LoVo (cell line): ENCODE data around the gene SEMG2.

Experiments used
- DNase-seq: peaks from one replicate; pipeline ENCODE4 v3.0.0-alpha.2; 2016; ENCODE audit warnings: low spot score

The SEMG2 gene

GRCh38 chr20:45221076-45221475 is at the start of gene SEMG2:
Gene SEMG2, plus strand, starts transcription at chr20:45221373. Its CDS starts 17 bp downstream, at chr20:45221390.
- DNase-seq: no peak

GRCh38 chr20:45173522-45173921 is 47.7 kb upstream of the SEMG2 start:
- DNase-seq: no peak

GRCh38 chr20:45174434-45175364 is 46.5 kb upstream of the SEMG2 start, which contains the start of gene PI3:
Gene PI3, plus strand, starts transcription at chr20:45174902. Its CDS starts 21 bp downstream, at chr20:45174923.
- DNase-seq: peak; percentile 84

GRCh38 chr20:45176526-45177267 is 44.5 kb upstream of the SEMG2 start:
- no peak for DNase-seq

- no peak for DNase-seq
These were observed 42.0 kb upstream of the SEMG2 start for GRCh38 chr20:45179166-45179565.

GRCh38 chr20:45181639-45182038 is 39.5 kb upstream of the SEMG2 start:
- no peak for DNase-seq

GRCh38 chr20:45183084-45183483 is 38.1 kb upstream of the SEMG2 start:
- no peak for DNase-seq

GRCh38 chr20:45187693-45188092 is 33.5 kb upstream of the SEMG2 start:
- no peak for DNase-seq

- DNase-seq: no peak
These were observed 32.0 kb upstream of the SEMG2 start for GRCh38 chr20:45189067-45189609.

- DNase-seq: no peak
These were observed 31.3 kb upstream of the SEMG2 start for GRCh38 chr20:45189861-45190260.

- no peak for DNase-seq
These were observed 29.2 kb upstream of the SEMG2 start for GRCh38 chr20:45191926-45192325.

GRCh38 chr20:45193331-45193730 is 27.8 kb upstream of the SEMG2 start:
- no peak for DNase-seq

GRCh38 chr20:45206725-45207124 is 14.4 kb upstream of the SEMG2 start, which contains the start of gene SEMG1:
Gene SEMG1, plus strand, starts transcription at chr20:45207033. Its CDS starts 21 bp downstream, at chr20:45207054.
- peak; percentile 55 for DNase-seq

- no peak for DNase-seq
These were observed 11.2 kb upstream of the SEMG2 start for GRCh38 chr20:45209924-45210323.

- no peak for DNase-seq
These were observed 9.4 kb upstream of the SEMG2 start for GRCh38 chr20:45211569-45212474.

- DNase-seq: no peak
These were observed 8.3 kb upstream of the SEMG2 start for GRCh38 chr20:45212836-45213235.

GRCh38 chr20:45218124-45218523 is 3.0 kb upstream of the SEMG2 start:
- DNase-seq: no peak

GRCh38 chr20:45218636-45219035 is 2.5 kb upstream of the SEMG2 start:
- DNase-seq: no peak

- DNase-seq: no peak
These were observed 2.0 kb downstream of the SEMG2 start for GRCh38 chr20:45223136-45223535.

- no peak for DNase-seq
These were observed 5.1 kb downstream of the SEMG2 start for GRCh38 chr20:45226287-45226686.

GRCh38 chr20:45229264-45230056 is 8.3 kb downstream of the SEMG2 start:
- DNase-seq: peak; percentile 37
